ENCODE data around the gene IGFBP7. TPM values are rescaled to one million over a fixed set of nuclear protein-coding genes. Genes with fewer than 3 reads are reported as not detected.

The IGFBP7 gene
- total and polyA plus RNA-seq, 8 donors, result 71.8 to 972 (median 198) TPM

GRCh38 chr4:57154191-57154590, 44.0 kb upstream of the IGFBP7 start:
- Histone ChIP-seq H3K9me3 (no peaks in the 10 kb centered on the region), H3K4me3 (no peak overlapping the region), H3K4me1 (no peaks in the 10 kb centered on the region), H3K27me3 (no peaks in the 10 kb centered on the region), H3K27ac (no peak overlapping the region), H3K36me3 (no peaks in the 10 kb centered on the region)
- DNase-seq, result peak in 1 of 2 donors; percentile 25
- intact Hi-C loops (cut with DNase I; ENCODE audit: low total_unique reads), result no loop called here
- WGBS, 5 donors, result 33 to 41% (median 35%) methylated on average over 4 of the region's 4 CpGs
- TF ChIP-seq POLR2AphosphoS5 (IDR thresholded peaks at IDR 0.05) (no peak), POLR2A (IDR thresholded peaks at IDR 0.05) (no peak)

- no peak for DNase-seq
- no peaks in the 10 kb centered on the region for H3K27me3 ChIP-seq
- no peaks in the 10 kb centered on the region for H3K4me1 ChIP-seq
- 65 to 81% (median 69%) methylated on average over 3 of the region's 3 CpGs for WGBS, 5 donors
- no peak overlapping the region for H3K4me3 ChIP-seq
- TF ChIP-seq CTCF (IDR thresholded peaks at IDR 0.05), result no peak
- TF ChIP-seq POLR2A (IDR thresholded peaks at IDR 0.05), result no peak
- TF ChIP-seq EP300 (IDR thresholded peaks at IDR 0.05), result no peak
- H3K9me3 ChIP-seq, result no peaks in the 10 kb centered on the region
- intact Hi-C loops (cut with DNase I; ENCODE audit: low total_unique reads), result no loop called here
- no peak overlapping the region for H3K27ac ChIP-seq
- H3K36me3 ChIP-seq, result no peaks in the 10 kb centered on the region
These were observed 43.0 kb upstream of the IGFBP7 start for GRCh38 chr4:57153207-57153606.

- Histone ChIP-seq H3K36me3 (no peaks in the 10 kb centered on the region), H3K4me3 (no peak overlapping the region), H3K4me1 (no peaks in the 10 kb centered on the region), H3K27me3 (no peaks in the 10 kb centered on the region), H3K9me3 (no peaks in the 10 kb centered on the region), H3K27ac (no peak overlapping the region)
- no peak for DNase-seq
- intact Hi-C loops (cut with DNase I; ENCODE audit: low total_unique reads), result no loop called here
- TF ChIP-seq EP300 (IDR thresholded peaks at IDR 0.05) (no peak), POLR2AphosphoS5 (IDR thresholded peaks at IDR 0.05) (no peak), CTCF (IDR thresholded peaks at IDR 0.05) (no peak), POLR2A (IDR thresholded peaks at IDR 0.05) (no peak)
- WGBS, 5 donors, result 63 to 76% (median 70%) methylated on average over 8 of the region's 8 CpGs
These were observed 41.3 kb upstream of the IGFBP7 start for GRCh38 chr4:57151481-57151880.

- H3K9me3 ChIP-seq, result no peaks in the 10 kb centered on the region
- no peak overlapping the region for H3K4me3 ChIP-seq
- intact Hi-C loops (cut with DNase I; ENCODE audit: low total_unique reads), result no loop called here
- H3K27ac ChIP-seq, result no peak overlapping the region
- WGBS, 5 donors, result 21 to 62% (median 44%) methylated on average over 2 of the region's 2 CpGs
- DNase-seq, result no peak
- H3K4me1 ChIP-seq, result no peaks in the 10 kb centered on the region
- TF ChIP-seq POLR2A (IDR thresholded peaks at IDR 0.05) (no peak), EP300 (IDR thresholded peaks at IDR 0.05) (no peak), POLR2AphosphoS5 (IDR thresholded peaks at IDR 0.05) (no peak), CTCF (IDR thresholded peaks at IDR 0.05) (no peak)
- no peaks in the 10 kb centered on the region for H3K36me3 ChIP-seq
- no peaks in the 10 kb centered on the region for H3K27me3 ChIP-seq
These were observed 39.6 kb upstream of the IGFBP7 start for GRCh38 chr4:57149833-57150232.

- Histone ChIP-seq H3K4me1 (no peaks in the 10 kb centered on the region), H3K27me3 (no peaks in the 10 kb centered on the region), H3K36me3 (no peaks in the 10 kb centered on the region), H3K4me3 (no peak overlapping the region), H3K27ac (no peak overlapping the region), H3K9me3 (no peaks in the 10 kb centered on the region)
- WGBS, 5 donors, result 51 to 65% (median 53%) methylated on average over 1 of the region's 1 CpG
- TF ChIP-seq POLR2A (IDR thresholded peaks at IDR 0.05), result no peak
- no peak for TF ChIP-seq POLR2AphosphoS5 (IDR thresholded peaks at IDR 0.05)
- TF ChIP-seq CTCF (IDR thresholded peaks at IDR 0.05), result no peak
- no peak for TF ChIP-seq EP300 (IDR thresholded peaks at IDR 0.05)
- DNase-seq, result no peak
- intact Hi-C loops (cut with DNase I; ENCODE audit: low total_unique reads), result no loop called here
These were observed 38.8 kb upstream of the IGFBP7 start for GRCh38 chr4:57148831-57149505.
